Breast epithelium (tissue), 4 donors: ENCODE measurements around the gene UGT1A1. TPM values are rescaled to one million over a fixed set of nuclear protein-coding genes. Genes with fewer than 3 reads are reported as not detected.

Experiments used
- DNase-seq, 2 donors: peaks; one replicate each; pipeline ENCODE4 v3.0.0-alpha.2; 2019; ENCODE audit warnings: low spot score in 2 of 2
- H3K27ac ChIP-seq, 2 donors: fragments of 200-600 bp; sonication (generic) in 1 of 2; one replicate each; pipeline ENCODE4 v1.5.1; 2016 to 2019; ENCODE audit warnings: mild to moderate bottlenecking in 1 of 2
- H3K27me3 ChIP-seq, 2 donors: fragments of 200-600 bp; sonication (generic) in 1 of 2; one replicate each; pipeline versions ENCODE4 v1.5.1 to v1.6.0; 2017 to 2019; ENCODE audit warnings: control low read depth in 1 of 2, mild to moderate bottlenecking in 1 of 2
- H3K36me3 ChIP-seq: fragments of 200-600 bp; one replicate; pipeline ENCODE4 v1.5.1; 2019
- H3K4me1 ChIP-seq, 2 donors: fragments of 200-600 bp; sonication (generic); one replicate each; pipeline ENCODE4 v1.5.1; 2016 to 2019; ENCODE audit warnings: control low read depth in 1 of 2
- H3K4me3 ChIP-seq, 3 donors: fragments of 200-600 bp; sonication (generic); 1 replicate in 2 of 3; 2 replicates in 1 of 3; pipeline ENCODE4 v1.5.1; 2016 to 2019; ENCODE audit warnings: mild to moderate bottlenecking in 3 of 3, moderate library complexity in 2 of 3
- H3K9me3 ChIP-seq, 2 donors: fragments of 200-600 bp; sonication (generic) in 1 of 2; one replicate each; pipeline ENCODE4 v1.5.1; 2016 to 2019; ENCODE audit warnings: control low read depth in 1 of 2
- CTCF ChIP-seq, 3 donors: fragments of 450-650 bp; IDR thresholded peaks; one replicate each; pipeline ENCODE4 v1.5.1; 2016 to 2017; ENCODE audit warnings: antibody characterized with exemption in 3 of 3, mild to moderate bottlenecking in 3 of 3, moderate library complexity in 3 of 3
- POLR2A ChIP-seq: fragments of 450-650 bp; IDR thresholded peaks from one replicate; pipeline ENCODE4 v1.6.1; 2016; ENCODE audit warnings: antibody characterized with exemption, mild to moderate bottlenecking, moderate library complexity
- POLR2AphosphoS5 ChIP-seq, 3 donors: sonication (generic); formaldehyde crosslinking; IDR thresholded peaks; one replicate each; pipeline ENCODE4 v1.6.1; 2017; ENCODE audit warnings: antibody characterized with exemption in 3 of 3
- intact Hi-C: fragments of 100-400 bp; cut with DNase I; formaldehyde crosslinking; loops from one replicate; pipeline ENCODE4 v1.15.1; 2023; ENCODE audit warnings: low total_unique reads
- total RNA-seq, 3 donors: library from RNA; depleted of rRNA; stranded (reverse); fragments of >200 nt; gene quantifications; one replicate each; pipeline ENCODE4 v1.1.0, GENCODE V29; 2016

The UGT1A1 gene
- total RNA-seq, 3 donors from 2014 or later: not detected

GRCh38 chr2:233754872-233755611 lies 5.0 kb upstream of the UGT1A1 start:
- Histone ChIP-seq H3K27ac (no peak overlapping the region), H3K27me3 (no peaks in the 10 kb centered on the region), H3K9me3 (peaks cover 9 to 16% of the 10 kb centered on the region in 2 donors), H3K36me3 (no peaks in the 10 kb centered on the region), H3K4me3 (no peak overlapping the region), H3K4me1 (no peaks in the 10 kb centered on the region)
- intact Hi-C loops: no loop called here
- TF ChIP-seq CTCF (IDR thresholded peaks at IDR 0.05) (no peak), POLR2A (no peak), POLR2AphosphoS5 (IDR thresholded peaks at IDR 0.05) (no peak)
- no peak for DNase-seq

DNA sequence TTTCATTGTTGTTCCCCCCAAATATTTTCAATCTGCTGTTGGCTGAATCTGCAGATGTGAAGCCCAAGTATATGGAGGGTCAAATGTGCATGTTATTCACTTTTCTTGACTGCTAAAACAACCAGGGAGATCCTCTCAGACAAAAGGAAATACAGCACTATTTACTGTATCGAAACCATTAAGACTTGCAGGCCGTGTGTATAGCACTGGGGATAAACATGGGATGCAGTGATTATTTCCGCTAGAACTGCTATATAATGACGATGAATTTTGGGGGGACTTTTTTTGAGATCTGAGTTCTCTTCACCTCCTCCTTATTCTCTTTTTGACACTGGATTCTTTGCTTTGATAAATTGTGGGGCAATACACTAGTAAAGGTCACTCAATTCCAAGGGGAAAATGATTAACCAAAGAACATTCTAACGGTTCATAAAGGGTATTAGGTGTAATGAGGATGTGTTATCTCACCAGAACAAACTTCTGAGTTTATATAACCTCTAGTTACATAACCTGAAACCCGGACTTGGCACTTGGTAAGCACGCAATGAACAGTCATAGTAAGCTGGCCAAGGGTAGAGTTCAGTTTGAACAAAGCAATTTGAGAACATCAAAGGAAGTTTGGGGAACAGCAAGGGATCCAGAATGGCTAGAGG lies 3.5 kb upstream of the UGT1A1 start:
- Histone ChIP-seq H3K27ac (no peak overlapping the region), H3K36me3 (no peaks in the 10 kb centered on the region), H3K9me3 (peaks cover 0 to under 1% of the 10 kb centered on the region in 2 donors), H3K4me3 (no peak overlapping the region), H3K27me3 (no peaks in the 10 kb centered on the region), H3K4me1 (no peaks in the 10 kb centered on the region)
- TF ChIP-seq CTCF (IDR thresholded peaks at IDR 0.05) (no peak), POLR2AphosphoS5 (IDR thresholded peaks at IDR 0.05) (no peak)
- DNase-seq: no peak
- intact Hi-C loops: no loop called here

DNA sequence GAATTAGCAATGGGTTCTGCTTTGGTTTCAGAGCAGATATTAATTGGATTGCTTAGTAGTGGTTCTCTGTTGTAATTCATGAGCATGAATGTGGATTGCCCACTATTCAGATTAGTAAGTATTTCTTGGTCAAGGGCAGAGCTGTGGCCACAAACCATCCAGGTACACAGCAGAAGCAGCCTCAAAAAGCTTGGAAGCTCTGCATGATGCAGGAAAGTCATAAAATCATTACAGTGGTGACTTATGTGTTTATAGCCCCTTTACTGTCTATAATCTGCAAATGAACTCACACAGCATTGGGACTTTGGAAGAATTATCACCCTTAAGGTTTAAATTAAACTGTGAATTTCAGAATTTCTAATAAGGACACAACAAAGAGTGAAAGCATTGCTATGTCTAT lies 1.9 kb upstream of the UGT1A1 start:
- H3K9me3 ChIP-seq: no peaks in the 10 kb centered on the region
- no peaks in the 10 kb centered on the region for H3K27me3 ChIP-seq
- no peaks in the 10 kb centered on the region for H3K36me3 ChIP-seq
- H3K4me3 ChIP-seq: no peak overlapping the region
- intact Hi-C loops: no loop called here
- no peak overlapping the region for H3K27ac ChIP-seq
- TF ChIP-seq CTCF (IDR thresholded peaks at IDR 0.05): no peak
- TF ChIP-seq POLR2AphosphoS5 (IDR thresholded peaks at IDR 0.05): no peak
- TF ChIP-seq POLR2A: no peak
- H3K4me1 ChIP-seq: no peaks in the 10 kb centered on the region
- no peak for DNase-seq

DNA sequence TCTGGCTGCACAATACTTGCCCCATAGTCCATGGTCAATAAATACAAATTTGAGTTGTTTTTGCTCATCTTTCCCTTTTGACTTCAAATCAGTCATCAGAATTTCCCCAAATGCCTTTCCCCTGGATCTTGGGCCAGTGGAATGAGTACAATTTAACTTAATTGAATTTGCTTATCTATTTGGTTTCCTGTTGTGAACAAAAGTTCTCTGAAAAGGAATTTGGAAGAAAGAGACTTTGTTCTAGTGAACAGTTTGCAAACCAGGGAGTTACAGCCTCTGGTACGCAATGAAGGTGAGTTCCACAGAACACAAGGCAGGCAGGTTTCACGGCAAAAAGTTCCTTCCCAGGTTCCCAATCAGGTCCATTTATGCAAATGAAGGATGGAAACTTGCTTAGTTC lies 1.2 kb upstream of the UGT1A1 start:
- no peaks in the 10 kb centered on the region for H3K27me3 ChIP-seq
- H3K36me3 ChIP-seq: no peaks in the 10 kb centered on the region
- H3K9me3 ChIP-seq: no peaks in the 10 kb centered on the region
- no peaks in the 10 kb centered on the region for H3K4me1 ChIP-seq
- no peak overlapping the region for H3K27ac ChIP-seq
- no peak for DNase-seq
- intact Hi-C loops: no loop called here
- TF ChIP-seq POLR2A (no peak), POLR2AphosphoS5 (IDR thresholded peaks at IDR 0.05) (no peak), CTCF (IDR thresholded peaks at IDR 0.05) (no peak)
- H3K4me3 ChIP-seq: no peak overlapping the region

GRCh38 chr2:233761040-233761769 lies 1.1 kb downstream of the UGT1A1 start:
- Histone ChIP-seq H3K36me3 (no peaks in the 10 kb centered on the region), H3K4me3 (no peak overlapping the region), H3K9me3 (no peaks in the 10 kb centered on the region), H3K27ac (no peak overlapping the region), H3K27me3 (no peaks in the 10 kb centered on the region), H3K4me1 (no peaks in the 10 kb centered on the region)
- TF ChIP-seq CTCF (IDR thresholded peaks at IDR 0.05): no peak
- no peak for TF ChIP-seq POLR2A
- no peak for TF ChIP-seq POLR2AphosphoS5 (IDR thresholded peaks at IDR 0.05)
- intact Hi-C loops: no loop called here
- DNase-seq: no peak
